ENCODE results near the gene SERTM1. TPM values are rescaled to one million over a fixed set of nuclear protein-coding genes. Genes with fewer than 3 reads are reported as not detected.

The SERTM1 gene
- total RNA-seq, 1 experiment from 2014 or later = not detected

- no peaks in the 10 kb centered on the region for H3K9me2 ChIP-seq (replicated peaks; ENCODE audit: low read length)
- no peaks in the 10 kb centered on the region for H3K9me3 ChIP-seq (ENCODE audit: low read length)
- no peak for ATAC-seq
- no peaks in the 10 kb centered on the region for H4K20me1 ChIP-seq (ENCODE audit: low read length)
- no peaks in the 10 kb centered on the region for H3F3A ChIP-seq (ENCODE audit: low read length, unreplicated experiment)
- H3K4me3 ChIP-seq (ENCODE audit: low read length) = no peak overlapping the region
- H3K9ac ChIP-seq (ENCODE audit: low read length) = no peak overlapping the region
- H2AFZ ChIP-seq (ENCODE audit: low read length) = no peak overlapping the region
- no peak overlapping the region for H3K4me2 ChIP-seq (ENCODE audit: low read length)
- no TSS peak for BruUV-seq (replicated peaks)
- no peaks in the 10 kb centered on the region for H3K36me3 ChIP-seq (ENCODE audit: low read depth, low read length)
- POLR2A ChIA-PET (ENCODE audit: unreplicated experiment) = no interaction called here
- no peaks in the 10 kb centered on the region for H3K4me1 ChIP-seq (ENCODE audit: insufficient read depth, low read length)
- intact Hi-C loops (cut with micrococcal nuclease) = no loop called here
- DNase-seq = no peak
- H3K27me3 ChIP-seq (ENCODE audit: low read length) = peaks cover 47% of the 10 kb centered on the region
- no peaks in the 10 kb centered on the region for H3K79me2 ChIP-seq (ENCODE audit: low read length)
- CTCF ChIA-PET = no interaction called here
- H3K27ac ChIP-seq (ENCODE audit: low read length) = no peak overlapping the region
- TF ChIP-seq CTCF (conservative IDR thresholded peaks at IDR 0.05; ENCODE audit: low read depth, low read length) (no peak), EZH2phosphoT487 (IDR thresholded peaks at IDR 0.05; ENCODE audit: borderline replicate concordance, low read length) (no peak)
Measured at GRCh38 chr13:36700170-36700569, 26.4 kb downstream of the SERTM1 start.

- H3F3A ChIP-seq (ENCODE audit: low read length, unreplicated experiment) = no peaks in the 10 kb centered on the region
- peaks cover 4% of the 10 kb centered on the region; the same call in 1 of the 2 replicates for H3K27me3 ChIP-seq (ENCODE audit: low read length)
- H3K9me3 ChIP-seq (ENCODE audit: low read length) = no peaks in the 10 kb centered on the region
- no peaks in the 10 kb centered on the region for H3K36me3 ChIP-seq (ENCODE audit: low read depth, low read length)
- H3K4me3 ChIP-seq (ENCODE audit: low read length) = no peak overlapping the region
- H3K4me2 ChIP-seq (ENCODE audit: low read length) = no peak overlapping the region
- intact Hi-C loops (cut with micrococcal nuclease) = no loop called here
- H3K79me2 ChIP-seq (ENCODE audit: low read length) = no peaks in the 10 kb centered on the region
- TF ChIP-seq EZH2 (IDR thresholded peaks at IDR 0.05; ENCODE audit: low read length, unreplicated experiment) = no peak
- no peak for TF ChIP-seq CTCF (conservative IDR thresholded peaks at IDR 0.05; ENCODE audit: low read depth, low read length)
- TF ChIP-seq EZH2phosphoT487 (IDR thresholded peaks at IDR 0.05; ENCODE audit: borderline replicate concordance, low read length) = no peak
- ATAC-seq (no peak), DNase-seq (no peak)
- no peak overlapping the region for H3K27ac ChIP-seq (ENCODE audit: low read length)
- POLR2A ChIA-PET (ENCODE audit: unreplicated experiment) = interaction anchor here (0.6 kb wide), 1 partner anchor 15 kb away, joined by 3 read pairs; no protein-coding TSS in a partner anchor
- no peak overlapping the region for H2AFZ ChIP-seq (ENCODE audit: low read length)
- H3K4me1 ChIP-seq (ENCODE audit: insufficient read depth, low read length) = no peaks in the 10 kb centered on the region
- no peaks in the 10 kb centered on the region for H4K20me1 ChIP-seq (ENCODE audit: low read length)
- H3K9me2 ChIP-seq (replicated peaks; ENCODE audit: low read length) = no peaks in the 10 kb centered on the region
- no TSS peak for BruUV-seq (replicated peaks)
- H3K9ac ChIP-seq (ENCODE audit: low read length) = no peak overlapping the region
- CTCF ChIA-PET = no interaction called here
Measured at GRCh38 chr13:36706755-36707154, 32.9 kb downstream of the SERTM1 start.

GRCh38 chr13:36709136-36709890 lies 35.5 kb downstream of the SERTM1 start:
- CTCF ChIA-PET = no interaction called here

More at GRCh38 chr13:36709136-36709890, 35.5 kb downstream of the SERTM1 start:
- H3K79me2 ChIP-seq (ENCODE audit: low read length) = no peaks in the 10 kb centered on the region
- no peaks in the 10 kb centered on the region for H3F3A ChIP-seq (ENCODE audit: low read length, unreplicated experiment)
- H3K4me1 ChIP-seq (ENCODE audit: insufficient read depth, low read length) = no peaks in the 10 kb centered on the region
- intact Hi-C loops (cut with micrococcal nuclease) = no loop called here
- no peaks in the 10 kb centered on the region for H4K20me1 ChIP-seq (ENCODE audit: low read length)
- TF ChIP-seq EZH2phosphoT487 (IDR thresholded peaks at IDR 0.05; ENCODE audit: borderline replicate concordance, low read length) (no peak), CTCF (conservative IDR thresholded peaks at IDR 0.05; ENCODE audit: low read depth, low read length) (no peak), EZH2 (IDR thresholded peaks at IDR 0.05; ENCODE audit: low read length, unreplicated experiment) (no peak)
- no peak overlapping the region for H3K4me2 ChIP-seq (ENCODE audit: low read length)
- DNase-seq = no peak
- H3K27ac ChIP-seq (ENCODE audit: low read length) = no peak overlapping the region
- POLR2A ChIA-PET (ENCODE audit: unreplicated experiment) = no interaction called here
- no peaks in the 10 kb centered on the region for H3K9me3 ChIP-seq (ENCODE audit: low read length)
- H3K9me2 ChIP-seq (replicated peaks; ENCODE audit: low read length) = no peaks in the 10 kb centered on the region
- H3K4me3 ChIP-seq (ENCODE audit: low read length) = no peak overlapping the region
- no peak overlapping the region for H2AFZ ChIP-seq (ENCODE audit: low read length)
- H3K36me3 ChIP-seq (ENCODE audit: low read depth, low read length) = no peaks in the 10 kb centered on the region
- H3K9ac ChIP-seq (ENCODE audit: low read length) = no peak overlapping the region
- H3K27me3 ChIP-seq (ENCODE audit: low read length) = no peaks in the 10 kb centered on the region
- ATAC-seq = no peak
- no TSS peak for BruUV-seq (replicated peaks)
